Right lobe of liver (tissue), 6 donors: ENCODE measurements around the gene EFNB2. TPM values are rescaled to one million over a fixed set of nuclear protein-coding genes. Genes with fewer than 3 reads are reported as not detected.

ENCODE experiments used
- ATAC-seq, 4 donors: fragments of 200-7000 bp; cut with Tn5 transposase; one replicate each; pipeline ENCODE4 v1.9.1; 2020; ENCODE audit warnings: mild to moderate bottlenecking in 4 of 4, moderate library complexity in 4 of 4
- DNase-seq, 3 donors: peaks; one replicate each; pipeline ENCODE4 v3.0.0-alpha.2; 2020
- H3K27ac ChIP-seq, 3 donors: fragments of 200-600 bp; one replicate each; pipeline ENCODE4 v1.8.0; 2022
- H3K27me3 ChIP-seq, 2 donors: fragments of 200-600 bp; one replicate each; pipeline ENCODE4 v1.8.0; 2022
- H3K36me3 ChIP-seq, 4 donors: fragments of 200-600 bp; sonication (generic) in 1 of 4; one replicate each; pipeline versions ENCODE4 v1.5.1 to v1.8.0; 2017 to 2022; ENCODE audit warnings: control low read depth in 1 of 4
- H3K4me1 ChIP-seq, 4 donors: fragments of 200-600 bp; sonication (generic) in 1 of 4; one replicate each; pipeline versions ENCODE4 v1.5.1 to v1.8.0; 2017 to 2022; ENCODE audit warnings: control low read depth in 1 of 4
- H3K4me3 ChIP-seq, 3 donors: fragments of 200-600 bp; one replicate each; pipeline ENCODE4 v1.8.0; 2022
- H3K9me3 ChIP-seq, 4 donors: fragments of 200-600 bp; sonication (generic) in 1 of 4; one replicate each; pipeline versions ENCODE4 v1.5.1 to v1.8.0; 2017 to 2022; ENCODE audit warnings: control low read depth in 1 of 4
- POLR2A ChIP-seq: fragments of 450-650 bp; IDR thresholded peaks from one replicate; pipeline ENCODE4 v1.6.1; 2017; ENCODE audit warnings: antibody characterized with exemption, mild to moderate bottlenecking
- WGBS: methylation state at CpG from one replicate; pipeline ENCODE4 v1.1.6; 2018; ENCODE audit warnings: low coverage, low lambda C conversion rate; ENCODE audit not compliant: insufficient coverage; ENCODE audit errors: missing lambda C conversion rate; 5-methylcytosine and 5-hydroxymethylcytosine counted together
- intact Hi-C, 2 donors: fragments of 100-400 bp; cut with DNase I; formaldehyde crosslinking; loops; one replicate each; pipeline versions ENCODE4 v1.11.2 to v1.14.1; 2022
- total RNA-seq, 6 experiments: library from RNA; depleted of rRNA in 2 of 6; stranded (reverse); fragments of >200 nt in 2 of 6; fragmentation: NEBNext Ultra II Directional in 3 of 6; extraction: Animal tissue kit (Norgen Biotek cat#: 25700) in 3 of 6; gene quantifications; one replicate each; pipeline versions ENCODE4 v1.1.0 to v1.2.4, GENCODE V29; 2016 to 2023
- TF ChIP-seq, protein P1 (sequence below), 4 donors: fragments of 200-600 bp in 3 of 4; fragments of 450-650 bp in 1 of 4; IDR thresholded peaks; one replicate each; pipeline versions ENCODE4 v1.5.1 to v1.8.0; 2016 to 2022; ENCODE audit warnings: antibody characterized with exemption in 4 of 4, mild to moderate bottlenecking in 2 of 4
- donor health status: DM: no; HTN: yes; CAD: no.
- donor health status: DM: no; HTN: no; CAD: no.
- donor health status: DM: no; HTN: no; CAD: no.
- donor health status: DM: no; HTN: yes; CAD: no.
- donor health status: DM: no; HTN: yes; CAD: no.

EFNB2 gene
- total RNA-seq, 6 experiments from 2014 or later, result 2.3 to 9.8 (median 3.9) TPM

DNA sequence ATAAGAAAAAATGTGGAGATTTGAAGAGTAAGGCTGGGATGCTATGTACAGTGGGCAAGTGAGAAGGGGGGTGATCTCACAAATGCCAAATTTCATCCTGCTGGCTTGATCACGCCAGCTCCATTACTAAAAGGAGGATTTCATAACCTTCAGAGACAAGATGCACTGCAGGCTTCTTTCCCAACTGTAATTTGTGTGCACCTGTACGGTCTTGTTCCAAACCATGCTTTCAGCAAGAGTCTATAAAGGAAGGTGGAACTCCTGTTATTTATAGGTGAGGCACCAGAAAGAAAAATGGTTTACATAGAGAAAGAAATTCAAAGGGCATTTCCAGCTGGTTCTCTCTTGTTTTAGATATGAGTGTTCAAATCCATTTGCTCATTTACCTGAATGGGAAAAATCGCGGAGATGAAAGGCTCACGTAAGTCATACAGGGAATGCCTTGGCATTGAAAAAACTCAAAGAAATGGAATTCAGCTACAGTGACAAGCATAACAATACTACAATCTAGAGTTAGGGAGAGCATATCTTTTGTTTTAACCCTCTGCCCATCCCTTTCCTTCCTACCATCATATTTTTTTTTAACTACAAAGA lies 13.3 kb downstream of the EFNB2 start:
- Histone ChIP-seq H3K4me3 (no peak overlapping the region), H3K36me3 (no peaks in the 10 kb centered on the region), H3K9me3 (no peaks in the 10 kb centered on the region), H3K27ac (no peak overlapping the region), H3K27me3 (no peaks in the 10 kb centered on the region), H3K4me1 (no peaks in the 10 kb centered on the region)
- intact Hi-C loops, result no loop called here
- DNase-seq (no peak), ATAC-seq (no peak)
- WGBS, result 78% methylated on average over 5 of the region's 5 CpGs
- TF ChIP-seq, protein P1, sequence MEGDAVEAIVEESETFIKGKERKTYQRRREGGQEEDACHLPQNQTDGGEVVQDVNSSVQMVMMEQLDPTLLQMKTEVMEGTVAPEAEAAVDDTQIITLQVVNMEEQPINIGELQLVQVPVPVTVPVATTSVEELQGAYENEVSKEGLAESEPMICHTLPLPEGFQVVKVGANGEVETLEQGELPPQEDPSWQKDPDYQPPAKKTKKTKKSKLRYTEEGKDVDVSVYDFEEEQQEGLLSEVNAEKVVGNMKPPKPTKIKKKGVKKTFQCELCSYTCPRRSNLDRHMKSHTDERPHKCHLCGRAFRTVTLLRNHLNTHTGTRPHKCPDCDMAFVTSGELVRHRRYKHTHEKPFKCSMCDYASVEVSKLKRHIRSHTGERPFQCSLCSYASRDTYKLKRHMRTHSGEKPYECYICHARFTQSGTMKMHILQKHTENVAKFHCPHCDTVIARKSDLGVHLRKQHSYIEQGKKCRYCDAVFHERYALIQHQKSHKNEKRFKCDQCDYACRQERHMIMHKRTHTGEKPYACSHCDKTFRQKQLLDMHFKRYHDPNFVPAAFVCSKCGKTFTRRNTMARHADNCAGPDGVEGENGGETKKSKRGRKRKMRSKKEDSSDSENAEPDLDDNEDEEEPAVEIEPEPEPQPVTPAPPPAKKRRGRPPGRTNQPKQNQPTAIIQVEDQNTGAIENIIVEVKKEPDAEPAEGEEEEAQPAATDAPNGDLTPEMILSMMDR (IDR thresholded peaks at IDR 0.05), result no peak
- TF ChIP-seq POLR2A, result no peak

DNA sequence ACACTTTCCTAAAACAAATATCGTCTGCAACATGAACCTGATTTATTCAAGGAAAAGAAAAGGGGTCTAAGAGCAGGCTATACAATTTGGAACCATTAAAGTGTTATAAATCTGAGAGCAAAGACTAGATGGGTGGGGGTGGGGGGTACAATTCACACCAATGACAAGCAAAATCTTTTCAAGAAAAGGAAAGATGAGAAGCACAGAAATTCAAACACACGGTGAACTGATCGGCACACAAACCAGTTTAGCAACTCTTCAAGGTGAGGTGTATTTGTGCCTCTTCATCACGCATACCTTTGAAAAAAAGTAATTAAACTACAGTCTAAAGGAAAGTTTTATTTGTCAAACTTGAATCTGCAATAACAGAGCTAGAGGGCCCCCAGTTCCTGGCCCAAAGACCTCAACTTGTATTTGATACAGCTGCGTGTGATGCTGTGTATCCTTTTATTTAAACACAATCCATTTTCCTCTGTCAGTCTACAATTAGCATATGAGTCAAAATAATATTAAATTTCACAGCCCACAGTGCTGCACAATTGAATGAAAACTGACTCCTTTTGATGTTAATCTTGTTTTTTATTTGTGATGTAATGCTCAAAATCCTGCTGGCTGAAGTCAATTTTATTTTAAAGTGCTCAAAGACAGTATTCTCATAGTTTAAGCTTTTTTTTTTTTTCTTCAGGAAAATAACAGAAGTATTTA lies 14.2 kb downstream of the EFNB2 start:
- ATAC-seq, result no peak
- WGBS, result 39% methylated on average over 5 of the region's 5 CpGs
- TF ChIP-seq, protein P1 (IDR thresholded peaks at IDR 0.05), result no peak
- TF ChIP-seq POLR2A, result no peak
- Histone ChIP-seq H3K4me1 (no peaks in the 10 kb centered on the region), H3K27ac (no peak overlapping the region), H3K9me3 (no peaks in the 10 kb centered on the region), H3K27me3 (no peaks in the 10 kb centered on the region), H3K4me3 (no peak overlapping the region), H3K36me3 (no peaks in the 10 kb centered on the region)
- no peak for DNase-seq
- intact Hi-C loops, result no loop called here

DNA sequence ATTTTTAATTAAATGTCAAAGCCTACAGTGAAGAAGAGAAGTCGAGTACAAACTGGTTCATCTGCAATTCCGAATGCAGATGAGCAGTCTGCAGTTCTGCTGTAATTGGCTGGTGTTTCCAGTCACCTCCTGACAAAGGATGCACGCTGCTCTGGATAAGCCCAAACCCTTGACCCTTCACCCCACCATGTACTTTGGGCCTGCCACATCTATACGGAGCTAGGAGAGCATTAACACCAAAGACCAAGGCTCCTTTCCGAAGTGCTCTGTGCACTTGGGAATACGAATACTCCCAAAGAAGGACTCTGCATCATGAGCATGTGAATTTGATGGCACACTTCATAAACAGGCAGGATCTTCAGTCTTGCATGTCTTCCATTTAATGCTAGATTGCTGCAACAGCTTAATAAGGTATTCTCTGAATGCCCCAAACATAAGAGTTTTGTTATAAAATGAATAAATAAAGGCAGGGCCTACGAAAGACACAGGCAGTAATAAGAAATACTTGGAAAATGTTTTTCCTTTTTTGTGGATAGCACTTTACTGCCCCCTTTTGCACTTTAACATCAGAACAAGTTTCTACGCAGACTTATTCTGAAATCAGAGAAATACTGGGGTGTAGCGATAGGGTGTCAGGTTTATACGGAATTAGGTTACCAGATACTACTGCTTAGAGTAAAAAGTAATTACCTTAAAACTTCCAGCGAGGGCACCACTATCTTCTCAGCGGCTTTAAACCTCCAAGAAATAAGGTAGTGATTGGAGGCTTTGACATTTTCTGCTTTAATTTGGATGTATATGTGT lies 15.0 kb downstream of the EFNB2 start:
- H3K27ac ChIP-seq, result no peak overlapping the region
- intact Hi-C loops, result no loop called here
- H3K4me1 ChIP-seq, result no peaks in the 10 kb centered on the region
- TF ChIP-seq, protein P1 (IDR thresholded peaks at IDR 0.05), result no peak
- no peak for TF ChIP-seq POLR2A
- no peaks in the 10 kb centered on the region for H3K27me3 ChIP-seq
- H3K36me3 ChIP-seq, result no peaks in the 10 kb centered on the region
- no peaks in the 10 kb centered on the region for H3K9me3 ChIP-seq
- DNase-seq, result no peak
- 49% methylated on average over 12 of the region's 12 CpGs for WGBS
- no peak for ATAC-seq
- no peak overlapping the region for H3K4me3 ChIP-seq

DNA sequence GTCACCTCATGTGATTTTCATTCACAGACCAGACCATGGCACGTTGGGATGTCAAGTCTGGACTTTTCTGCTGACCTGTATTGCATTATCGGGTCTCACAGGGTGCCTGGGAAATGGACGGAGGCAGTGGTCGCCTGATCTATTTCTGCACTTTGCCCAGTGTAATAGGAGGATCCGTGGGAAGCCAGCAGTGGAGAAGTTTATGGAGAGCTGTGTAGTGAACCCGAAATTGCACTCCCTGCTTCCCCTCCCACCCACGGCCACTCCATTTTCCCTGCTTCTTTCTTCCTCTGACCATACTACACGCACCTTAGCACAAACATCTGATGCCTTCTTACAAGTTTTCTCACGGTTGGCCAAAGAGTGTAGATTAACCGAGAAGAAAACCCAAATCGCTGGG lies 16.9 kb downstream of the EFNB2 start:
- intact Hi-C loops, result no loop called here
- no peaks in the 10 kb centered on the region for H3K36me3 ChIP-seq
- no peaks in the 10 kb centered on the region for H3K9me3 ChIP-seq
- TF ChIP-seq, protein P1 (IDR thresholded peaks at IDR 0.05), result no peak
- TF ChIP-seq POLR2A, result no peak
- DNase-seq (no peak), ATAC-seq (no peak)
- H3K4me3 ChIP-seq, result no peak overlapping the region
- no peaks in the 10 kb centered on the region for H3K4me1 ChIP-seq
- H3K27me3 ChIP-seq, result no peaks in the 10 kb centered on the region
- WGBS, result 56% methylated on average over 8 of the region's 11 CpGs
- H3K27ac ChIP-seq, result no peak overlapping the region
